Esophagus muscularis mucosa (tissue), 4 donors: ENCODE results near the gene TCERG1L. TPM values are rescaled to one million over a fixed set of nuclear protein-coding genes. Genes with fewer than 3 reads are reported as not detected.

Experiments
- DNase-seq: peaks from one replicate; pipeline ENCODE4 v3.0.0-alpha.2; 2017; ENCODE audit errors: extremely low spot score
- H3K27ac ChIP-seq, 4 donors: fragments of 200-600 bp; sonication (generic); replicated peaks in 1 of 4; 1 replicate in 3 of 4; 2 replicates in 1 of 4; pipeline ENCODE4 v1.5.1; 2016 to 2019; ENCODE audit warnings: mild to moderate bottlenecking in 1 of 4
- H3K27me3 ChIP-seq, 4 donors: fragments of 200-600 bp; sonication (generic); one replicate each; pipeline versions ENCODE4 v1.5.1 to v1.6.0; 2016 to 2019
- H3K36me3 ChIP-seq, 4 donors: fragments of 200-600 bp; sonication (generic); one replicate each; pipeline ENCODE4 v1.5.1; 2016 to 2019
- H3K4me1 ChIP-seq, 4 donors: fragments of 200-600 bp; sonication (generic); one replicate each; pipeline ENCODE4 v1.5.1; 2016 to 2019
- H3K4me3 ChIP-seq, 4 donors: fragments of 200-600 bp; sonication (generic); 1 replicate in 2 of 4; 2 replicates in 2 of 4; pipeline ENCODE4 v1.5.1; 2016 to 2019; ENCODE audit warnings: mild to moderate bottlenecking in 4 of 4, moderate library complexity in 1 of 4
- H3K9me3 ChIP-seq, 4 donors: fragments of 200-600 bp; sonication (generic); 1 replicate in 3 of 4; 2 replicates in 1 of 4; pipeline ENCODE4 v1.5.1; 2016 to 2019
- EP300 ChIP-seq: sonication (generic); formaldehyde crosslinking; IDR thresholded peaks from one replicate; pipeline ENCODE4 v1.6.1; 2017; ENCODE audit warnings: antibody characterized with exemption
- POLR2A ChIP-seq: fragments of 450-650 bp; IDR thresholded peaks from one replicate; pipeline ENCODE4 v1.6.1; 2017; ENCODE audit warnings: antibody characterized with exemption, moderate library complexity, mild to moderate bottlenecking, low read depth
- POLR2AphosphoS5 ChIP-seq, 2 donors: sonication (generic); formaldehyde crosslinking; IDR thresholded peaks; one replicate each; pipeline ENCODE4 v1.6.1; 2017; ENCODE audit warnings: antibody characterized with exemption in 2 of 2
- WGBS: methylation state at CpG from one replicate; pipeline ENCODE4 v1.1.5; 2018; 5-methylcytosine and 5-hydroxymethylcytosine counted together
- intact Hi-C: fragments of 100-400 bp; cut with DNase I; formaldehyde crosslinking; loops from one replicate; pipeline ENCODE4 v1.15.1; 2023
- total RNA-seq, 4 donors: library from RNA; depleted of rRNA; stranded (reverse); fragments of >200 nt; gene quantifications; one replicate each; pipeline versions ENCODE4 v1.1.0 to v1.2.1, GENCODE V29; 2016
- TF ChIP-seq, protein P1 (sequence below), 3 experiments: fragments of 200-600 bp in 2 of 3; fragments of 450-650 bp in 1 of 3; sonication (generic) in 2 of 3; IDR thresholded peaks; one replicate each; pipeline ENCODE4 v1.5.1; 2017 to 2019; ENCODE audit warnings: antibody characterized with exemption in 3 of 3, mild to moderate bottlenecking in 2 of 3, moderate library complexity in 1 of 3

TCERG1L gene
- total RNA-seq, 4 donors from 2014 or later = not detected

DNA sequence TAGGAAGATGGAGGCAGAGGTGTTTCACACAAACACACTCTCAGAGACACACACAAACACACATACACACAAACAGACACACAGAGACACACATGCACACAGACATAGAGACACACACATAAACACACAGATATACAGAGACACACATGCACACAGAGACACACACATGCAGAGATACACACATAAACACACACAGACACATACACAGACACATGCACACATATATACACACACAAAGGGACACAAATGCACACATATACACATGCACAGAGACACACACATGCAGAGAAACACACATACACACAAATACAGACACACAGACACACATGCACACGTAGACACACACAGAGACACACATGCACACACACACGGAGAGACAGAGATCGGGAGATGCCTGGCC lies 163.3 kb downstream of the TCERG1L start:
- no peak overlapping the region for H3K27ac ChIP-seq
- H3K36me3 ChIP-seq = no peaks in the 10 kb centered on the region
- peaks cover 0 to 19% (median 16%) of the 10 kb centered on the region in 4 donors for H3K9me3 ChIP-seq
- H3K4me1 ChIP-seq = no peaks in the 10 kb centered on the region
- no peak for TF ChIP-seq POLR2AphosphoS5 (IDR thresholded peaks at IDR 0.05)
- TF ChIP-seq POLR2A = no peak
- TF ChIP-seq, protein P1, sequence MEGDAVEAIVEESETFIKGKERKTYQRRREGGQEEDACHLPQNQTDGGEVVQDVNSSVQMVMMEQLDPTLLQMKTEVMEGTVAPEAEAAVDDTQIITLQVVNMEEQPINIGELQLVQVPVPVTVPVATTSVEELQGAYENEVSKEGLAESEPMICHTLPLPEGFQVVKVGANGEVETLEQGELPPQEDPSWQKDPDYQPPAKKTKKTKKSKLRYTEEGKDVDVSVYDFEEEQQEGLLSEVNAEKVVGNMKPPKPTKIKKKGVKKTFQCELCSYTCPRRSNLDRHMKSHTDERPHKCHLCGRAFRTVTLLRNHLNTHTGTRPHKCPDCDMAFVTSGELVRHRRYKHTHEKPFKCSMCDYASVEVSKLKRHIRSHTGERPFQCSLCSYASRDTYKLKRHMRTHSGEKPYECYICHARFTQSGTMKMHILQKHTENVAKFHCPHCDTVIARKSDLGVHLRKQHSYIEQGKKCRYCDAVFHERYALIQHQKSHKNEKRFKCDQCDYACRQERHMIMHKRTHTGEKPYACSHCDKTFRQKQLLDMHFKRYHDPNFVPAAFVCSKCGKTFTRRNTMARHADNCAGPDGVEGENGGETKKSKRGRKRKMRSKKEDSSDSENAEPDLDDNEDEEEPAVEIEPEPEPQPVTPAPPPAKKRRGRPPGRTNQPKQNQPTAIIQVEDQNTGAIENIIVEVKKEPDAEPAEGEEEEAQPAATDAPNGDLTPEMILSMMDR (IDR thresholded peaks at IDR 0.05) = no peak
- no peak for TF ChIP-seq EP300
- intact Hi-C loops = no loop called here
- no peak for DNase-seq
- no peak overlapping the region for H3K4me3 ChIP-seq
- WGBS = 87% methylated on average over 3 of the region's 3 CpGs
- H3K27me3 ChIP-seq = peaks cover 0 to 26% (median 0%) of the 10 kb centered on the region in 4 donors

DNA sequence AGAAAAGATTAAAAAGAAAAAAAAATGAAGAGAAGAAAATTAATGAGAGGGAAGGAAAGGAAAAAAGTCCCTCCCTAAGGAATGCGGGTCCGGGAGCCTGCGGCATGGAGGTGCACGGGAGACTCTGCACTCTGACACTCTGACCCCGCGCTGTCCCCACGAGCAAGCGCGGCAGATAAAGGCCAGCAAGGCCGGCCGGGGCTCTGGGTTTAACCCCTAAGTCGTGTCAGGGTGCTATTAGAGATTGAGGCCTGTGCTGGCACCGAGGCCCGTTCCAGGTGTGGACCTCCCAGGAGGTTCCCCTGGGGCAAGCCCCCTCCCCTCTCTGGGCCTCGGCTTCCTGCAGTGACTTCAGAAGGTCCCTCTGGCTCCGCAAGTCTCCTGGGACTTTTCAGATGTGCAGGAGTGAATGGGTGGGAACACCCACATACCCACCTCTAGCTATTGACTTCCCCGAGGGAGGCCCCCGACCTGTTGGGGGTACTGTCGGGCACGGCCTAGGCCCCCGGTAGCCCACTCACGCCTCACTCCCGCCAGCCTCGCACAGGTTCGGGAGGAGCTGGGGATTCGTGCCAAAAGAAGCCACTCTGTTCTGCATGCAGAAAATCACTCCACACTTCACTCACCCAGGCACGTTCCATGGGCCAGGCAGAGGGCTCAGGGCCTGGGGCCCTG lies 164.1 kb downstream of the TCERG1L start:
- peaks cover 0 to 10% (median 9%) of the 10 kb centered on the region in 4 donors for H3K9me3 ChIP-seq
- no peaks in the 10 kb centered on the region for H3K4me1 ChIP-seq
- intact Hi-C loops = no loop called here
- peaks cover 0 to 32% (median 0%) of the 10 kb centered on the region in 4 donors for H3K27me3 ChIP-seq
- H3K4me3 ChIP-seq = no peak overlapping the region
- WGBS = 63% methylated on average over 24 of the region's 27 CpGs
- TF ChIP-seq POLR2A = no peak
- TF ChIP-seq EP300 = no peak
- TF ChIP-seq POLR2AphosphoS5 (IDR thresholded peaks at IDR 0.05) = no peak
- TF ChIP-seq, protein P1 (IDR thresholded peaks at IDR 0.05) = no peak
- no peak overlapping the region for H3K27ac ChIP-seq
- no peaks in the 10 kb centered on the region for H3K36me3 ChIP-seq
- DNase-seq = no peak

DNA sequence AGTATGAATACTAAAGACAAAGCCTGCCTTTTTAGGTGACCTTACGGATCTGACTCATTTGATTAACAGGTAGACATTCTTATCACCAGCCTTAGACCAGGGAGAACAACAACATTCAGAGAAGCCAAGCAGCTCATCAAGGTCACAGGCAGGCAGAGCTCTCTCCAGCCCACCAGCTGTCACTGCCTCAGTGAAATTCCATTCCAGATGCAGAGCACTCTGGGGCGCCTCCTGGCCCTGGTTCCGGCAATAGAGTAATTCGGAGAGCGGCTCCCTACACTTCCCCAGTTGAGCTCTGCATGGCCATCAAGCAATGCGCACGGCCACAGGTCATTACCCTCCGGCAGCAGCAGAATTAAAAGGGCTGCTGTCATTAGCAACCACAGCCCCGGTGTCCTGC lies 164.7 kb downstream of the TCERG1L start:
- Histone ChIP-seq H3K9me3 (peaks cover 0 to 5% (median 3%) of the 10 kb centered on the region in 4 donors), H3K4me1 (no peaks in the 10 kb centered on the region), H3K27me3 (peaks cover 0 to 39% (median 0%) of the 10 kb centered on the region in 4 donors), H3K27ac (no peak overlapping the region), H3K36me3 (no peaks in the 10 kb centered on the region), H3K4me3 (no peak overlapping the region)
- 81% methylated on average over 5 of the region's 9 CpGs for WGBS
- intact Hi-C loops = no loop called here
- DNase-seq = no peak
- TF ChIP-seq POLR2A (no peak), POLR2AphosphoS5 (IDR thresholded peaks at IDR 0.05) (no peak), EP300 (no peak)
- TF ChIP-seq, protein P1 (IDR thresholded peaks at IDR 0.05) = no peak

DNA sequence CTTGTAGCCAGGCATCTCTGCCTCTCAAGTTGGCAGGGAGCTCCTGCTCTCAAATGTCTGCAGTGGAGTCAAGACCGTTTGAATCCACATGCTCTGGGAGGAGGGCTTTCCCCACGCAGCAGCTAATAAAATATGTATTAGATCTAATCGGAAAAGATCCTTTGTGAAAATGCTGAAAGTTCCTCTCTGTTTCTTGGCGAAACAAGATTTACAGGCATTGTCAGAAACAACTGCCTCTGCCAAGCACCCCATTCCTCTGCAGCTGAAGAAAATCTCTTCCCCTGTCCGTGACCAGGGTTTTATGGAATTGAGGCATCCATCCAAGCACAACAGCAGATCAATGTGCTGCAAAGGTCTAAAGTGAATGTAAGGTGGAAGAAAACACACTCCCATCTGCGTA lies 165.8 kb downstream of the TCERG1L start:
- Histone ChIP-seq H3K4me1 (no peaks in the 10 kb centered on the region), H3K27me3 (peaks cover 0 to 49% (median 2%) of the 10 kb centered on the region in 4 donors), H3K27ac (no peak overlapping the region), H3K9me3 (no peaks in the 10 kb centered on the region), H3K36me3 (no peaks in the 10 kb centered on the region), H3K4me3 (no peak overlapping the region)
- no peak for DNase-seq
- no peak for TF ChIP-seq POLR2A
- no peak for TF ChIP-seq EP300
- TF ChIP-seq POLR2AphosphoS5 (IDR thresholded peaks at IDR 0.05) = no peak
- TF ChIP-seq, protein P1 (IDR thresholded peaks at IDR 0.05) = no peak
- WGBS = 58% methylated on average over 6 of the region's 6 CpGs
- intact Hi-C loops = no loop called here
